GM10248 (cell line): ENCODE results near the gene STAM.

ENCODE experiments used
- CTCF ChIA-PET: fragments of 300-600 bp; sonication (Branson Sonifier 250); formaldehyde crosslinking; extraction: SDS; loops from one replicate; lab custom pipeline; 2021; ENCODE audit warnings: antibody characterized with exemption; lab: Yijun Ruan, JAX
- POLR2A ChIA-PET: fragments of 350-650 bp; sonication (Branson Sonifier 250); formaldehyde crosslinking; extraction: SDS; loops from one replicate; lab custom pipeline; 2020; ENCODE audit warnings: antibody characterized with exemption; lab: Yijun Ruan, JAX
- DNase-seq: peaks from one replicate; pipeline ENCODE4 v3.0.0; 2012; ENCODE audit errors: extremely low spot score
- TF ChIP-seq, protein P1 (sequence below): IDR thresholded peaks from 2 replicates; pipeline ENCODE4 v1.5.1; 2012; ENCODE audit warnings: mild to moderate bottlenecking, low read depth; ENCODE audit errors: extremely low read depth, missing control alignments, control extremely low read depth

Gene STAM

DNA sequence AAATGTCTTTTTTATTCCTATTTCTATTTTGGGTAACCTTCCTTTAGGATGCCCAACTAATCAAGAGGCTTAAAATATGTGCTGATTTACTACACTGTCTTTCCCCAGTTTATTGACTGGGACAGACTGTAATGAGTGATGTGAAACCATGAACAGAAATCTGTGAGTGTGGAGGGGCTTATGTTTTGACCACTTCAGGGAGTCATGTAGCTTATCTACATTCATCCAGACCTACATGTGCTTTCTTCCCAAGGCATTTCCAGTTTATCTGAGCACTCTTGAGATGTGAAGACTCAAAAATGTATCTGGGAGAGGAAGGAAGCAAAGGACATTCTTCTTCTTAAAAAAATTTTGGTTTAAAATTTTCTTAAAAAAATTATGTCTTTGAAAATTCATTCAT is 45.2 kb downstream of the STAM start:
- no peak for DNase-seq
- TF ChIP-seq, protein P1, sequence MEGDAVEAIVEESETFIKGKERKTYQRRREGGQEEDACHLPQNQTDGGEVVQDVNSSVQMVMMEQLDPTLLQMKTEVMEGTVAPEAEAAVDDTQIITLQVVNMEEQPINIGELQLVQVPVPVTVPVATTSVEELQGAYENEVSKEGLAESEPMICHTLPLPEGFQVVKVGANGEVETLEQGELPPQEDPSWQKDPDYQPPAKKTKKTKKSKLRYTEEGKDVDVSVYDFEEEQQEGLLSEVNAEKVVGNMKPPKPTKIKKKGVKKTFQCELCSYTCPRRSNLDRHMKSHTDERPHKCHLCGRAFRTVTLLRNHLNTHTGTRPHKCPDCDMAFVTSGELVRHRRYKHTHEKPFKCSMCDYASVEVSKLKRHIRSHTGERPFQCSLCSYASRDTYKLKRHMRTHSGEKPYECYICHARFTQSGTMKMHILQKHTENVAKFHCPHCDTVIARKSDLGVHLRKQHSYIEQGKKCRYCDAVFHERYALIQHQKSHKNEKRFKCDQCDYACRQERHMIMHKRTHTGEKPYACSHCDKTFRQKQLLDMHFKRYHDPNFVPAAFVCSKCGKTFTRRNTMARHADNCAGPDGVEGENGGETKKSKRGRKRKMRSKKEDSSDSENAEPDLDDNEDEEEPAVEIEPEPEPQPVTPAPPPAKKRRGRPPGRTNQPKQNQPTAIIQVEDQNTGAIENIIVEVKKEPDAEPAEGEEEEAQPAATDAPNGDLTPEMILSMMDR = no peak
- ChIA-PET CTCF (interaction anchor here (0.9 to 1.6 kb wide), 3 partner anchors 12 to 49 kb away, joined by 3 to 4 read pairs (median 3); no protein-coding TSS in a partner anchor), POLR2A (no interaction called here)

DNA sequence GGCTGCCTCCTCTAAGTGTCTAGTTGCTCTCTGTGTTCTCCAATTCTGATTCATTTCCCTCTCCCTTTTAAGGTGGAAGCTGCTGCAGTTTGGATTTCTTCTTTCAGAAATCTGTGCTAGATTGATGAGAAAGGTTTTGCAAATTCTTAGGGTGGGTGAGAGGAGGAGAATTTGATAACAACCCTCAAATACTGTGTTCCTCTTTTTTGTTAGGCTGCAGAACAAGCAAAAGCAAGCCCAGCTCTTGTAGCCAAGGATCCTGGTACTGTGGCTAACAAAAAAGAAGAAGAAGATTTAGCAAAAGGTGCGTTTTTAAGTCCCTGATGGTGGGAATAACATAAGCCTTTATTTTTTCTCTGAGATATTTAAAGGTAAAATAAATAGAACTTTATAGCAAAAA is 49.1 kb downstream of the STAM start:
- DNase-seq = no peak
- TF ChIP-seq, protein P1 = no peak
- CTCF ChIA-PET = interaction anchor here (1.2 kb wide), 1 partner anchor 21 kb away, joined by 3 read pairs; no protein-coding TSS in a partner anchor
- POLR2A ChIA-PET = no interaction called here

DNA sequence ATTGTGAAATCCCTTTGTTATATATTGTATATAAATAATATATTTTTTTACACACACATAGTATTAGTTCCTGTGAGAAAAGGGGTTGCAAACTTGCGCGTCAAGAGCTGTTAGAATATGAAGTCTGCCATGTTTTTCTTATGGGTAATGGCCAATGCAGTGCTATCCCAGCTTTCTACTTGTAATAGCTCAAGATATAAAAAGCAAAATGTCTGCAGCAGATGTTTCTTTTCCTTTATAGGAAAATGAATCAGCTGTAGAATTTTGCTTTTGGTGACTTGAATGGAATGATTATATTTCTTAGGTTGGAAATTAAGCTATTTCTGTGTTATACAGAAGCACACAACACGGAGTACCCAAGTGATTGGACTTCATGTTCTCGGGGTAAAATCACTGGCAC is 54.7 kb downstream of the STAM start:
- ChIA-PET CTCF (interaction anchor here (1.5 to 1.7 kb wide), 3 partner anchors 7 to 43 kb away, joined by 4 to 5 read pairs (median 5); no protein-coding TSS in a partner anchor), POLR2A (no interaction called here)
- DNase-seq = no peak
- TF ChIP-seq, protein P1 = no peak

DNA sequence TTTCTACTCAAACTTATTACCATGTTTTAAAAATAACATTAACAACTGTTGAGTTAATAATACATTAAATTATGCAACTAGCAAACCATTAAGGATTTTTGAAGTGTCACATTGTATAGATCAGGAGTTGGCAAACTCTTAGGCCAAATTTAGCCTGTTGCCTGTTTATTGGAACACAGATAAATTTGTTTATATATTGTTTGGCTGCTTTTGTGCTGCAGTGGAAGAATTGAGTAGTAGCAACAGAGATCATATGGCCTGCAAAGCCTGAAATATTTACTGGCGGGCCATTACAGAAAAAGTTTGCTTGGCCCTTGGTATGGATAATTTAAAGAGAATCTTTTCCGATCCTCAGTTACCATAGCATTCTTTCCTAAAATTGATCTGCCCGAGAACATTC is 57.4 kb downstream of the STAM start:
- CTCF ChIA-PET = interaction anchor here (1.0 kb wide), 1 partner anchor 9 kb away, joined by 3 read pairs; no protein-coding TSS in a partner anchor
- DNase-seq = no peak
- POLR2A ChIA-PET = no interaction called here
- TF ChIP-seq, protein P1 = no peak

DNA sequence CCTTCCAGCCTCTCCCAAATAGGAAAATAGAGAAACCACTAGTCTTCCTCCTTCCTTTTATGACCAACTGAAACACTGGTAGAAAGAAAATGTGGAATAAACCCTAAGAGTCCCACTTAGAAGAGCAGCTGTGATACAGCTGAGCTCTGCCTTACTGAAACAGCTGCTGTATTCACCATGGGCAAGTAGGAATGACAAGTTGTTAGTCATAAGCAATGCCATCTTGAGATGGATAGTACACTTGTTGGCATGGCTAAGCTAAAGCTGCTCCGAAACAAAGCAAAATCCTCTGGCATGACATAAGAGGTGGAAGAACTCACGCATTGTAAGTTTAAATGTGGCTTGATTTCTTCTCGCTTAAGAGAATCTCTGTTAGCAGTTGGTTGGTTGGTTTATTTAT is 59.8 kb downstream of the STAM start:
- CTCF ChIA-PET = interaction anchor here (0.9 to 1.5 kb wide), 2 partner anchors 33 to 95 kb away, joined by 3 to 4 read pairs; no protein-coding TSS in a partner anchor
- POLR2A ChIA-PET = no interaction called here
- TF ChIP-seq, protein P1 = no peak

DNA sequence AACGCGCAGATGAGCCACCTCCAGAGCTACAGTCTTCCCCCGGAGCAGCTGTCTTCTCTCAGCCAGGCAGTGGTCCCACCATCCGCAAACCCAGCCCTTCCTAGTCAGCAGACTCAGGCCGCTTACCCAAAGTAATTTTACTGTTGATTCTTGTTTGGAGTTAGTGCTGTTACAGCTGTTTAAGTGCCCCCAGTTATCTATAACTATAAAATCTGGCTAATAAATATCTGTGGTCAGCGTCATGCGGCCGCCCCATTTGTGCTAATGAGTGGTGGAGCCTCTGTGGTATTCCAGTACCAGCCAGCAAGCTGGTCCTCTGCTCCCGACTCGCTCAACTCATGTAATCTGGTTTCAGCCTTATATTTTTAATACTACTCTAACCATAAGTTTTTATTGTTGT is 64.9 kb downstream of the STAM start:
- TF ChIP-seq, protein P1 = no peak
- ChIA-PET CTCF (interaction anchor here (1.3 to 1.5 kb wide), 2 partner anchors 34 to 64 kb away, joined by 3 to 4 read pairs; no protein-coding TSS in a partner anchor), POLR2A (no interaction called here)
- DNase-seq = no peak

More for the DNA sequence above, 59.8 kb downstream of the STAM start:
- DNase-seq = no peak
